OCI-LY1 (cell line): ENCODE measurements around the gene ALDH1A1.

Source experiments
- H2AFZ ChIP-seq: fragments of 200-600 bp; sonication (generic), shearing (Covaris generic); 2 replicates; pipeline ENCODE4 v1.6.0; 2014; ENCODE audit warnings: antibody characterized with exemption, mild to moderate bottlenecking, low read length
- H3F3A ChIP-seq: fragments of 200-600 bp; sonication (generic), shearing (Covaris generic); 2 replicates; pipeline ENCODE4 v1.6.0; 2014; ENCODE audit warnings: mild to moderate bottlenecking, antibody characterized with exemption, low read length, moderate library complexity; ENCODE audit not compliant: insufficient read depth
- H3K27ac ChIP-seq: fragments of 200-600 bp; sonication (generic); 2 replicates; pipeline ENCODE4 v1.5.1; 2014; ENCODE audit warnings: low read length, mixed run types, mild to moderate bottlenecking, low read depth; ENCODE audit not compliant: poor library complexity, severe bottlenecking
- H3K27me3 ChIP-seq: fragments of 200-600 bp; sonication (generic); 2 replicates; pipeline ENCODE4 v1.6.0; 2014; ENCODE audit warnings: antibody characterized with exemption, mild to moderate bottlenecking, low read length, moderate library complexity; ENCODE audit not compliant: insufficient read depth
- H3K36me3 ChIP-seq: fragments of 200-600 bp; sonication (generic); 2 replicates; pipeline ENCODE4 v1.6.1; 2014; ENCODE audit warnings: mild to moderate bottlenecking, antibody characterized with exemption, low read length, moderate library complexity, mixed read lengths; ENCODE audit not compliant: insufficient read depth
- H3K4me1 ChIP-seq: fragments of 200-600 bp; sonication (generic); 2 replicates; pipeline ENCODE4 v1.5.1; 2014; ENCODE audit warnings: mild to moderate bottlenecking, low read length, moderate library complexity; ENCODE audit not compliant: insufficient read depth, severe bottlenecking
- H3K4me2 ChIP-seq: fragments of 200-600 bp; sonication (generic), shearing (Covaris generic); 2 replicates; pipeline ENCODE4 v1.6.1; 2014; ENCODE audit warnings: low read length
- H3K4me3 ChIP-seq: fragments of 200-600 bp; sonication (generic); 2 replicates; pipeline ENCODE4 v1.5.1; 2014; ENCODE audit warnings: low read length, low read depth, mild to moderate bottlenecking, mixed read lengths; ENCODE audit not compliant: poor library complexity, severe bottlenecking
- H3K79me2 ChIP-seq: fragments of 200-600 bp; shearing (Covaris generic); 2 replicates; pipeline ENCODE4 v1.6.1; 2016; ENCODE audit warnings: mixed run types, low read length, mixed read lengths; ENCODE audit not compliant: insufficient read depth
- H3K9ac ChIP-seq: fragments of 200-600 bp; sonication (generic), shearing (Covaris generic); 2 replicates; pipeline ENCODE4 v1.6.1; 2014; ENCODE audit warnings: mild to moderate bottlenecking, low read length, mixed read lengths
- H3K9me2 ChIP-seq: fragments of 200-600 bp; sonication (generic), shearing (Covaris generic); 2 replicates; pipeline ENCODE4 v1.6.1; 2014; ENCODE audit warnings: low read depth, mild to moderate bottlenecking, low read length, mixed read lengths
- H3K9me3 ChIP-seq: fragments of 200-600 bp; shearing (Covaris generic); 2 replicates; pipeline ENCODE4 v1.6.1; 2014; ENCODE audit warnings: low read length, mixed read lengths
- H4K20me1 ChIP-seq: fragments of 200-600 bp; sonication (generic), shearing (Covaris generic); 2 replicates; pipeline ENCODE4 v1.6.0; 2016; ENCODE audit warnings: mild to moderate bottlenecking, low read length; ENCODE audit not compliant: insufficient read depth
- EZH2 ChIP-seq: fragments of 200-600 bp; sonication (generic), shearing (Covaris generic); IDR thresholded peaks from 2 replicates; pipeline ENCODE4 v1.8.0; 2017; ENCODE audit warnings: borderline replicate concordance, mixed run types, mild to moderate bottlenecking, antibody characterized with exemption, low read length, moderate library complexity, mixed read lengths
- TF ChIP-seq, protein P1 (sequence below): fragments of 200-600 bp; sonication (generic), shearing (Covaris generic); IDR thresholded peaks from 2 replicates; pipeline ENCODE4 v1.5.1; 2017; ENCODE audit warnings: mild to moderate bottlenecking, antibody characterized with exemption, low read length, moderate library complexity, mixed read lengths

The ALDH1A1 gene

DNA sequence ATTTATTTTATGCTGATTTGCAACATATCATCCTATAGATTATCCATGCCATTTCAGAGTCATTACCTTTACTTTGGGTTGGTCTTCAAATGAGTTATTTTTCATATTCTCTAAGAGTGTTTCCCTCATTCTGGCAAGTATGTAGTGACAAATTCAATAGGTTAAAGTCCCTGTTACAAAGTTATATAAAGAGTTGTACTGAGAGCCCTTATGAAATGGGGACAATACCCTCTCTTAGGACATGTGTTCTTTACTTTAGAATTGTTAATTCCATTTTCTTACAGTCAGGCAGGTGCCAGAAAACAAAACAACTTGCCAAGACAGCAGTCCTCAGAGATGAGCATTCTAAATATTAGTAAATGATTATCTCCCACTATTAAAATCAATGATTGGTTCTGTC lies 6.0 kb downstream of the ALDH1A1 start:
- Histone ChIP-seq H3K27me3 (no peaks in the 10 kb centered on the region), H3K9ac (no peak overlapping the region), H3K4me3 (no peak overlapping the region), H3K4me1 (no peaks in the 10 kb centered on the region), H2AFZ (no peak overlapping the region), H3K9me2 (no peaks in the 10 kb centered on the region), H3K79me2 (no peaks in the 10 kb centered on the region), H4K20me1 (no peaks in the 10 kb centered on the region), H3K4me2 (no peak overlapping the region), H3K9me3 (no peaks in the 10 kb centered on the region), H3K36me3 (no peaks in the 10 kb centered on the region), H3F3A (no peaks in the 10 kb centered on the region), H3K27ac (no peak overlapping the region)
- TF ChIP-seq, protein P1, sequence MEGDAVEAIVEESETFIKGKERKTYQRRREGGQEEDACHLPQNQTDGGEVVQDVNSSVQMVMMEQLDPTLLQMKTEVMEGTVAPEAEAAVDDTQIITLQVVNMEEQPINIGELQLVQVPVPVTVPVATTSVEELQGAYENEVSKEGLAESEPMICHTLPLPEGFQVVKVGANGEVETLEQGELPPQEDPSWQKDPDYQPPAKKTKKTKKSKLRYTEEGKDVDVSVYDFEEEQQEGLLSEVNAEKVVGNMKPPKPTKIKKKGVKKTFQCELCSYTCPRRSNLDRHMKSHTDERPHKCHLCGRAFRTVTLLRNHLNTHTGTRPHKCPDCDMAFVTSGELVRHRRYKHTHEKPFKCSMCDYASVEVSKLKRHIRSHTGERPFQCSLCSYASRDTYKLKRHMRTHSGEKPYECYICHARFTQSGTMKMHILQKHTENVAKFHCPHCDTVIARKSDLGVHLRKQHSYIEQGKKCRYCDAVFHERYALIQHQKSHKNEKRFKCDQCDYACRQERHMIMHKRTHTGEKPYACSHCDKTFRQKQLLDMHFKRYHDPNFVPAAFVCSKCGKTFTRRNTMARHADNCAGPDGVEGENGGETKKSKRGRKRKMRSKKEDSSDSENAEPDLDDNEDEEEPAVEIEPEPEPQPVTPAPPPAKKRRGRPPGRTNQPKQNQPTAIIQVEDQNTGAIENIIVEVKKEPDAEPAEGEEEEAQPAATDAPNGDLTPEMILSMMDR: no peak
- TF ChIP-seq EZH2: no peak

DNA sequence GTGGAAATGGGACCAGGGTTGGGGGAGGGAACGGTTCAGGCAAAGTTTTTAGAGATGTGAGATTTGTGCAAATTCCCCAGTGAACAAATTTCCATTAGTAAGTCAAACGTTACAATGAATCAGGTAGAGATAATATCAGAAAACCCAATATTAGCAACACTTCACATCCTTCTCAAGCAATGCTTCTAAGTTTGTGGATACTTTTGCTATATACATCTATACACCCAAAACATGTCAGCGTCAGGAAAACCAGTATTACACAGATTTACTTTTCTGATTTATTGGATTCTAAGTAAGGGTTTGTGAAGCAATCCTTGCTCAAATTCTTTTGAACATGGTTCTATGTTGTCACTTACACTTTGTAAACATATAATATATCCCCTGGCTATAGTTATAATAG lies 6.5 kb downstream of the ALDH1A1 start:
- Histone ChIP-seq H3K27me3 (no peaks in the 10 kb centered on the region), H3K36me3 (no peaks in the 10 kb centered on the region), H4K20me1 (no peaks in the 10 kb centered on the region), H3K4me2 (no peak overlapping the region), H3K79me2 (no peaks in the 10 kb centered on the region), H3K9me2 (no peaks in the 10 kb centered on the region), H3K4me3 (no peak overlapping the region), H3F3A (no peaks in the 10 kb centered on the region), H2AFZ (no peak overlapping the region), H3K9me3 (no peaks in the 10 kb centered on the region), H3K4me1 (no peaks in the 10 kb centered on the region), H3K9ac (no peak overlapping the region), H3K27ac (no peak overlapping the region)
- TF ChIP-seq EZH2: no peak
- TF ChIP-seq, protein P1: no peak

DNA sequence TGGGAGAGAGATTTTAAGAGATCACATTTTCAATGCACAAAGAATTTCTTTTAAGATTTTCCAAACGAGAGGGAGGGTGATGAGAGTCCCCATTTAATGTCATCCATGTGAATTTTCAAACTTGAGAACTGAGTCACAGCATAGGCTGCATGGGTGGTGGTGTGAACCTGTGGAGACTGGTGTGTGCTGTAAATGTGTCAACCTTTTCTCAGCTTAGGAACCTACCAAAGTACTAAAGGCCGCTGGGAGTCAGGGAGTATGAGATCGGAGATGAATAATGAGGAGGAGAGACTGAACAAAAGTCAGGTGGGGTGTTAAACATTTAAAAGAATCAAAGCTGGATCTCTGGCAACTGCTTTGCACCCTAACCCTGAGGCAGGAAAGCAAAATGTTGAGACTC lies 7.5 kb downstream of the ALDH1A1 start:
- Histone ChIP-seq H3K27ac (no peak overlapping the region), H3K4me3 (no peak overlapping the region)
- TF ChIP-seq, protein P1: no peak
- no peak for TF ChIP-seq EZH2

More for the DNA sequence above, 7.5 kb downstream of the ALDH1A1 start:
- H3F3A ChIP-seq: no peaks in the 10 kb centered on the region
- no peaks in the 10 kb centered on the region for H4K20me1 ChIP-seq
- no peaks in the 10 kb centered on the region for H3K9me2 ChIP-seq
- H3K4me2 ChIP-seq: no peak overlapping the region
- H3K9me3 ChIP-seq: no peaks in the 10 kb centered on the region
- no peaks in the 10 kb centered on the region for H3K79me2 ChIP-seq
- no peaks in the 10 kb centered on the region for H3K4me1 ChIP-seq
- H3K27me3 ChIP-seq: no peaks in the 10 kb centered on the region
- H3K36me3 ChIP-seq: no peaks in the 10 kb centered on the region
- H2AFZ ChIP-seq: no peak overlapping the region
- H3K9ac ChIP-seq: no peak overlapping the region
